HT-29 (cell line): ENCODE results near the gene ST6GALNAC6. TPM values are rescaled to one million over a fixed set of nuclear protein-coding genes. Genes with fewer than 3 reads are reported as not detected.
"Not testable (repeated sequence)": the region's sequence is repeated elsewhere in the genome, so short reads cannot be mapped to it uniquely, and the experiment has no call there.

ENCODE experiments used
- DNase-seq: peaks from one replicate; pipeline ENCODE4 v3.0.0-alpha.2; 2015; ENCODE audit warnings: low spot score
- total RNA-seq: library from RNA; depleted of rRNA; stranded (reverse); fragments of >200 nt; shearing (Covaris generic); gene quantifications from 2 replicates; pipeline ENCODE4 v1.2.3, GENCODE V29; 2014

The ST6GALNAC6 gene
- total RNA-seq, 1 experiment from 2014 or later = 14.5 TPM

DNA sequence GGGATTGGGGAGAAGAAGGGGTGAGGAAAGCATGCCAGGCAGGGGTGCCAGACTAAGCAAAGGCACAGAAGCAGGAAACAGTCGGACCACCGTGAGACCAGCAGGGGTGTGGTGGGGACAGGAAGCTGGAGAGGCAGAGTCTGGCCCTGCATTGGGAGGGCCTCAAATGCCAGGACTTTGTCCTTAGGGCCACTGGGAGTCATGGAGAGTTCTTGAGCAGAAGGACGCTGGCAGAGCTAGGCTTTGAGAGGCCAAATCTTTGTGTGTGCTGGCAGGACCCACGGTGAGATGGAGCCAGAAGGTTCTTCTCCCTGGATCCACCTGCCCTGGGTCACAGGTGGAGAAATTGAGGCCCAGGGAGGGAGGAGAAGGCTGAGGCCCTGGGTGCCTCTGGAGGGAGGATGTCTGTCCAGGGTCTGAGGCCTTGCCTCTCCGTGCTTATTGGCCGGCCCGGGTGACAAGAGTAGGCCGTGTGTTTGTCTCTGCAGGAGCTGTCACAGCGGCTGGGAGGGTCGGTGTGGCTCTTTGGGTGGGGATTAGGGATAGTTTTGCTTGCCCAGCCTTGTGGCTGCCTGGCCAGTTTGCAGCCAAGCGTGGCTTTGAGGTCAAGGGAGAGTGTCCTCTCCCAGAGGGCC, 43.2 kb downstream of the ST6GALNAC6 start:
- DNase-seq = no peak

DNA sequence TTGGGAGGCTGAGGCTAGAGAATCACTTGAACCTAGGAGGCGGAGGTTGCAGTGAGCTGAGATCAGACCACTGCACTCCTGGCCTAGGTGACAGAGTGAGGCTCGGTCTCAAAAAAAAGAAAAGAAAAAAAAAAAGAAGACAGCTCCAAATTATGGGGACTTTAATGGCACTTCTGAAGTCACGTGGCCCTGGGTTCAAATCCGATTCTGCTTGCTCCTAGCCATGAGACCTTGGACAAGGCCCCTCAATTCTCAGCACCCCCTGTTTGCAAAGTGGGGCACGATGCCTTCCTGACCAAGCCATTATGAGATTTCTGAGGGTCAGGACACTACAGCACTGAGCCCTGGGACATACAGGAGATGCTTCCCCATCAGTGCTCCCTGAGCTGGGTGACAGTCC, 43.9 kb downstream of the ST6GALNAC6 start:
- DNase-seq = no peak

DNA sequence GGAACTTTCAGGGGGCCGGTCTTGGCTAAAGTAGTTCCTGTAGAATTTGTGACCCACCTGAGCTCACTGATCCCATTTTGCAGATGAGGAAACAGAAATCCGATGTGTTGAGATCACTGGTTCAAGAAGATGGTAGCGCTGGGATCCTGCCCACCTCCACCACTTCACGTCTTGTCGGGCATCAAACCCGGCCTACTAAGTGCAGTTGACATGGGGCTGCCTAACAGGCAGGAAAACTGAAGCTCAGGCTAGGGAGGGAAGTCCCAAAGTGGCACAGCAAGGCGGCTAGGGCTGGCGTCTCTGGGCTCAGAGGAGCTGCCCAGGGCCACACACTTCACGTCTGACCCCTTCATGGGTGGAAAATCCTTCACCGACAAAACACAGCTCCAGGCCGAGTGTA, 44.4 kb downstream of the ST6GALNAC6 start:
- DNase-seq = no peak

DNA sequence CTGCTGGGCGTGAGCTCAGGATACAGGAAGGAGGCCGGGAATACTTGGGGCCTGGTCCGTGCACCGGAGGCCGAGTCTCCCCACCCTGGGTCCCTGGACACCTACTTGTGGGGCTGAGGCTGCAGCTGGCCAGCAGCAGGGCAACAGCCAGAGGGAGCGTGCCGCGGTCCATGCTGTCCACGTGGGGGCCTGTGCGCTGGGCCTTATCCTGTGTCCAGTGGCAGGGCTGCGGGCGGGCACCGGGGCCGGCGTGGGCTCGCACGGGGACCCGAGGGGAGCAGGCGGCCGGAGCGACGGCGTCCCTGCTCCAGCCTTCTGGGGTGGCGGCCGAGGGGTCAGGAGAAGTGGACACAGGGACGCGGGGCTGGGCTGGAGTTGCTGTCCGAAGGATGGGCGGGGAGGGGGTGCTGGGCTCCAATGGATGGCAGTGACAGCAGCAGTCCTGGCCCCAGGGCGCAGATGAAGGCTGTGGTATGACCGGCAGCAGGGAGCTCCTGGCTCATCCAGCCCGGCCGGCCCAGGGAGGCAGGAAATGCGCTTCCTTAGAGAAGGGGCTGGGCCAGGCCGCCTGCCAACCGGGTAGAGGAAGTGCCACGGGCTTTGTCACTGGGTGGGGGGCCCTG, 45.1 kb downstream of the ST6GALNAC6 start, which contains the start of gene ENG:
TSS of gene ENG (minus strand) at position 475 of the 623 bp plus-strand sequence. CDS start at position 172, 303 bp downstream.
- peak; percentile 54 for DNase-seq

DNA sequence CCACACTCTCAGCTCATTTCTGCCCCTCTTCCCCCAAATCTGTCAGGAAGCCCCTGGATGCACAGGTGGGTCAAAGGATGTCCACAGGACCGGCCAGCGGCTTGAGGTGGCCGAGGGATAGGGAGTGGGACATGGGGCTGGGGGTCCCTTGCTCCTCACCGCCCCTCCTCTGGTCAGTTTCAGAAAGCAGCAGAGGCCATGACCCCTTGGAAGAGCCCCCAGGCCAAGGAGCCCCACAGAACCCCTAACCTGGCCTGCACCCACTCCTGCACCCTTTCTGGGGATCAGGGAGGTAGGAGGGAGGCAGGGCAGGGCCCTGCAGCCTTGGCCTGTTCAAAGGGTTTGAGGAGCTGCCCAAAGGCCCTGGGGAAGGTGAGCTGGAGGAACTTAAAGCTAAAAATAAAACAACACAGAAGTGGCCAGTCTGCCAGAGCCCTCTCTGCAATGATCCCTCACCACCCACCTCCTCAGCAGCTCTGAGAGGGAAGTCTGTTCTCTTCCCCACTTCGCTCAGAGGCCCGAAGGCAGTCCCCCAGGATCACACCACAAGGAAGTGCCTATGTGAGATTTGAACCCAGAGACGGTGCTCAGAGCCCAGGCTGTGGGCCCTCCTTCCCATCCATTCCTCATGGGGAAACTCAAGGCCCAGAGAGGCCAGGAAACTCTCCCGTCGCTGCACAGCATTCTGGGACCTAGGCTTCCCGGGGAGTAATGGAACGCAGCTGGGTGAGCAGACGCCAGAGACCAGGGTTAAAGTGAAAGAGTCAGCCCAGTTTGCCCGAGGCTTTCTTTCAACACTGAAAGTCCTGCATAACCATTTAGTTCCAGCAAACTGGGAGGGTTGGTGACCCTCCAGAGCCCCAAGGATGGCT, 45.9 kb downstream of the ST6GALNAC6 start:
- DNase-seq = no peak

DNA sequence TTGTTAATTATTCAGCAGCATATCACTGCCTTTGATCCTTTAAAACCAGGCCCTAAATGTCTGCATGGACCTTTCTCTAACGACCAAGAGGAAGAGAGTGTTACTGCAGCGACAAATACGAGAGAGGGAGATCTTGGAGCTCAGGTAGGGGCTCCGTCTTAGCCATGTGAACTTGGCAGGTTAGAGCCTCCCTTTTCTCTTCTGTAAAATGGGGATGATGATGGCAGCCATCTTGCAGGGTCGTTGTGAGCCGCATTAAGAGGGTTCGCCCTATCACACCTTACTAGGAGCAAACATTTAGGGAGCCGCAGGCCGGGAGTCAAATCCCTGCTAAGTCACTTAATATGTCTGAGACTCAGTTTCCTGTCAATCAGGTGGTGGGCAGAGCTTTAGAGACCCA, 46.6 kb downstream of the ST6GALNAC6 start:
- DNase-seq = no peak

DNA sequence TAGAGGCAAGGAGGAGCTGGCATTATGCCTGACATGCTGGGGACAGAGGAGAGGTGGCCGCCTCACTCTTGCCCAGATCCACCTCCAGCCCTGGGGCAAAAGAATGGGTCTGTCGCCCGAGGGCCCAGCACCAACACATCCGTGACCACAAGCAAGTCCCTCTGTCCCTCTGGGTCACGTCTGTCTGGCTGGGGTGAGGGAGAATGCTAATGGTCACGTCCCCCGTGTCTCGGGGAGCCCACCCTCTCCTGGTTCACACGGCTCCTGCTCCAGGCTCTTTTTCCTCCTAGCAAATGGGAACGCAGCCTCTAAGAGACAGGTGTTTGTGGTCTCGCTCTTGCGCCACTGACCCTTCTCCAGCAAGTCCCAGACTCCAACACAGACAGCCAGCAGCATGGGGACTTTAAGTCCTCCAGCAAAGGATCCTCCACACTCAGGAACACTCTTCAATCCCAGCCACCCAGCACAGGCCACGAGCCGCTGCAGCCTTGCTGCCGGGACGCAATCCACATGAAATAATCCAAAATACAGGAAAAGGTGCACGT, 49.0 kb downstream of the ST6GALNAC6 start:
- DNase-seq = no peak

DNA sequence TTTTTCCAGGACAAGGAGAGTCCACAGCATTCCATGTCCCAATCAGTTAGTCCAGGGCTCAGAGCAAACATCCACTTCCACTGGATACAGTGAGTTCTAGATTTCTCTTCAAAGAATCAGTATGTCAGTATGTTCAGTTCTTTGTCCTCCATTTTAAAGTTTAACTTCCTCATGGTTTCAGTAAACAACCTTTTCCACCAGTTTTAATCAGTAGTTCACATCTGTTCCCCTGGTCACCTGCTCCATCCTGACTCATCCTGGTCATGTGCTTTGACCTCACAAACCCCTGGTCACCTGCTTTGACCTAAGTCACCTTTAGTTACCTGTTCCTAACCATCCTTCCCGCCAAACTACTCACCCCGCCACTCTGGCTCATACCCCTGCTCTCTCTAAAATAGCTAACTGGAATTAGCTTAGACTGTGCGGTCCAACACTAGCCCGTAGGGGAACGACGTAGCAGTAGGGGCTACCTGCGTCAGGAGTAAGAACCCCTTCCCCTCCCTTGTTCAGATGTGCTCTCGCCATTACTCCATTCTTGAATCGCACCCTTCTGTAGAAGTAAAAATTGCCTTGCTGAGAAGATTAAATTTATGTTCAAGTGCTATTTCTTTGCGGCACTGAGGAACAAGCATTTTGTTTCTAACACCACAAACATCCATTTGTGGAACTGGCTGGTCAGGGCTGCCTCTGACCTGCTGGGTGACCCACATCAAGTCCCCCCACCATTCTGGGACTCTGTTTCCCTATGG, 50.5 kb downstream of the ST6GALNAC6 start:
- DNase-seq = no peak

DNA sequence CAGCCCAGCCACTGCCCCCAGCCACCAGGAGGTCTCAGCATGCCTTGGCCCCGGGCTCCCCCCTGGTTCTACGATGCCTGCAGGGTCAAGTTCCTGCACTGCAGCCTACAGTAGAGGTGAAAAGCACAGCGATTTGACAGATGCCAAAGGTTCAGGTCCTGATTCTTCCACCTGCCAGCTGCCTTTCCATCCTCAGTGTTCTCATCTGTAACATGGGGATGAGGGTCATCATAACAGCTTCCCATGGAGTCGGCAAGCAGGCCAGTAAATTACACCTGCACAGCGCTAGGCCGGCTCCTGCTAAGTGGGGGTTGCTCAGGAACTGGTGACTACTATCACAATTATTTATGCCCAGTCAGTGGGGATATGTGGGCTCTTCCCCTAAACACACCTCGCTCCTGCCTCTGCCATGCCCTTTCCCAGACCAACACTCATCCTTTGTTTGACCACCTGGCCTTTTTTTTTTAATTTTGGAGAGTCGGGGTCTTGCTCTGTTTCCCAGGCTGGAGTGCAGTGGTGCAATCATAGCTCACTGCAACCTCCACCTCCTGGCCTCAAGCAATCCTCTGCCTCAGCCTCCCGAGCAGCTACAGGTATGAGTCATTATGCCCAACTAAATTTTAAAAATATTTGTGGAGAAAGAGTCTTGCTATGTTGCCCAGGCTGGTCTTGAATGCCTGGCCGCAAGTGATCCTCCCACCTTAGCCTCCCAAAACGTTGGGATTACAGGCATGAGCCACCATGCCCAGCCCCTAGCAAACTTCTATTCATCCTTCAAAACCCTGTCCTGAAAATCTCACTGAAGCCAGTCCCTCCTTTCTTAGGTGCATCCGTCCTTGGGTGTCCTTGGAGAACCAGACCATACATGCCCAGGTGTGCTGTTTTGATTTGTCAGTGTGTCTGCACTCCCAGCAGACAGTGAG, 51.3 kb downstream of the ST6GALNAC6 start:
- DNase-seq = no peak

DNA sequence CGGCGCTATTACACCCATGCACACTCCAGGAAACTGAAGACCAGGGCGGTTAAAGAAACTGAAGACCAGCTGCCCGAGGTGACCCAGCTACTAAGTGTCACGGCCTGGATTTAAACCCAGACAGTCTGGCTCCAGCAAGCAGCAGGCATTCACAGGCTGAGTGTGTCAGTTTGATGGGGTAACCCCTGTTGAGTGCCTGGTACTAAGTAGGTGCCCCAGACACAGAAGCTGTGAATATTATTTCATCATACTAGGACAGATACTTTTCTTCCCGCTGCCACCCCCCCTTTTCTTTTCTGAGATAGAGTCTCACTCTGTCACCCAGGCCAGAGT, 52.3 kb downstream of the ST6GALNAC6 start:
- DNase-seq = no peak

DNA sequence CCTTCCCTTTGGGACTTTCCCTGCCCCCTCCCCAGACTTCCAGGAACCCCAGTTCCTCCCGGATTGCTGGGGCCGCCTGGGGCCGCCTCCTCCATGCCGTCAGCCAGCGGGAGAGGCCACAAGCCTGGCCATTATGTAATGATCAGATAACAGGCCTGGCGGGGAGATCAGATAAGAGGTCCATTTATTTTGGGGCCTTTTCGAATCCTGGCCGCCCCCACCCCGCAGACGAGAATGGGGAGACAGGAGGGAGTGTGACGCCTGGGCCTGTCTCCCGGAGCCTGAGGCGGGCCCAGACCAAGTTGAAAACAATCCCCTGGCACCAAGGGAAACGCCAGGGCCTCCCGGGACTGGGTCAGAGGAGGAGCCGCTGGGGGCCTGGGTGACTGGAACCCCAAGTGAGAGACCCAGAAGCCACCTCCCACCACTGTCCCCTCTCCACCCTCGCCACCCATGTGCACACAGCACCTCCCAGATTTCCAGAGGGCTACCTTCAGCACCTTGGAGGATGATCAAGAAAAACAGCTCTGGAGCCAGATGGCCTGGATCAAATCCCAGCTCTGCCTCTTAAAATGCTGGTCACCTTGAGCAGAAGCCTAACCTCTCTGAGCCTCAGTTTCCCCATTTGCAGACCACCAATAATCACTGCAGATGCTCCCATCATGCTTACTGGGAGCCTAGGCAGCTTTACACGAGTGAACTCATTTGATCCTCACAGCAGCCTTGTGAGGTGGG, 52.8 kb downstream of the ST6GALNAC6 start:
- DNase-seq = no peak

DNA sequence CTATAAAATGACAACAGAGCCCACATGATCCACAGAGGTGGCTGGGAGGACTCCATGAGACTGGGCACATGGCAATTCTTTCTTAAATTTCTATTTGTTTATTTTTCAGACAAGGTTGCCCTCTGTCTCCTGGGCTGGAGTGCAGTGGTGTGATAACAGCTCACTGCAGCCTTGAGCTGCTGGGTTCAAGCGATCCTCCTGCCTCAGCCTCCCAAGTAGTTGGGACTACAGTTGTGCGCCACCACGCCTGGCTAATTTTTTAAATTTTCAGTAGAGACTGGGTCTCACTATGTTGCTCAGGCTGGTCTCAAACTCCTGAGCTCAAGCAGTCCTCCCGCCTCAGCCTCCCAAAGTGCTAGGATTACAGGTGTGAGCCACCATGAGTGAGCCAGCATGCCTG, 53.8 kb downstream of the ST6GALNAC6 start:
- DNase-seq = not testable (repeated sequence)

DNA sequence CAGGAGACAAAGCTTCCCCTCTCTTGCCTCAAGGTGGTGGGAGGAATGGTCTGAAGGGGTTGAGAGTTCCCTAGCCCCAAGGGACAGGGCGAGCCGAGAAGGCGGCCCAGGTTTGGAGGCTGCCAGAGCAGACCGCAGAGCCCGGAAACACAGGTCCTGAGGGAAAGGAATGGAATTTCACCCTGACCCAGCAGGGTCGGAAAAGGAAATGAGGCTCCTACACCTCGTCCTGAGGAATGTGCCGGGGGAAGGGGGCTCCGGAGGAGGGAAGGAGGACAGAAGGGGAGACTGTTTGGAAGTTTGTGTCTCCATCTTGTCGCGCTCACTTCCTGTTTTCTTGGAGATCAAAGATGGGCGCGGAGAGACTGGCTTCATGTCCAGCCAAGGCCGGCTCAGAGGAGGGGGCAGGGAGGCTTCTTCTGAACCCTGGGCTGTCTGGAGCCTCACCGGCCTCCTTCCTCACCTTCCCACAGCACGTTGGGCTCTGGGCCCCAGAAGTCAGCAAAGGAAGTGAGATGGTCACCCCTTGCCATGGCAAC, 54.5 kb downstream of the ST6GALNAC6 start:
- DNase-seq = no peak

DNA sequence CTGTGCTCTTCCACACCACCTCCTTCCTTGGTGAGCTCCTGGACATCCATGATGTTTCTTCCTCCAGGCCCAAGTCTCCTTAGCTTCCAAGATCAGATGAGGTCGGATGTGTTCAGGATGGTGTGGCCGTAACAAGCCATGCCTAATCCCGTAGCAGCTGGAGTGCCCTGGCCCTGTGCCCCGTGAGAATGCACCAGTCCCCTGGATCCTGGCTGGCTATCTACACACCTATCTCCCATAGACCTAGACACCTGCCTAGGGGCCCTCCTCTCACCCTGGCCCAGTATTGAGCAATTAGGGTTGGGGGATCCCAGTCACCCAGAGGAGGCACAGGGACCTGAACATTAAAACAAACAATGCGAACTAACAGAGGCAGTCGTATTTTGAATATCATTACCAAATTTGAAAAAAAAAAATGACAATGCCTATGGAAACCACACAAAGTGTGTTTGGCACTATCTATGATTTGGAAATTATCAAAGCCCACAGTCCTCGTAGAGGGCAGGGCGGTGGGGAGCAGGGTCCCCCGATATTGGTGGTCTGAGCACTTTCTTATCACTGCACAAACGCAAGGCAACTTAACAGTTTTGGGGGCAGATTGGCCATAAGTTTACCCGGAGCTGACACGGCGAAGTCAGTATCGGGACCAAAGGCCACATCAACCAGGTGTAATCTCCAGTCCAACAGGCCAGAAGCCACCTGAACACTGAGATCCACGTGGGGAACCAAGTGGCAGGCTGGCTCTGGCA, 58.1 kb downstream of the ST6GALNAC6 start:
- no peak for DNase-seq

DNA sequence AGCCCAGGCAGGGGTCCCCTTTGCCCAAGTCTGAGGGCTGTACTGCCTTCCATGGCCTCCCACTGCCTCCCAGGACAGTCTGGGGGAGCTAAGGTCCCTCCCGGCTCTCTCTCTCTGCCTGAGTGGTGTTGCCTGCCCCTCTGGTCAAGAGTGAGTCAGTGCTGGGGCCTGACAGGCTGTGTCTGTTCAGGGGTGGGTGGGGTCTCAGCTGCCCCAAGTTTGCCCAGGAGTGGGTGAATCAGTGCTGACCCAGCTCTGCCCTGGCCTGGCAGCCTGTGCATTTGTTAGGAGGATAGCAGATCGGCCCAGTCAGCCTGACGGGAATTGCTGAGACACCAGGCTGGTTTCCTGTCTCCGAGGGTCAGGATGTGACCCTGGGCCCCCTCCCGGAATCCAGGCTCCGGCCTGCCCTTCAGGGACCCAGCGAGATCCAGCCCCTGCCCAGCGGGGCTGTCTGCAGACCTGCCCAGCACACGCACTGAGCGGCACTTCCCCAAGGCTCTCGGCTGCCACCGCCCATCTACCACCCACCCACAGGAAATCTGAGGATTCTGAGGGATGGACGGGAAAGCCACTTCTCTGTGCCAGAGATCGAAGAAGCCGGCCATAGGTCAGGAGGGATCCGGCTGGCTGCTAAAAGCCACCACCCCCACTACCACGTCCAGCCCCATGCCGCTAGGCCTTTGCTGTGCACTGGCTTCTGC, 60.9 kb downstream of the ST6GALNAC6 start:
- DNase-seq = peak; percentile 46

DNA sequence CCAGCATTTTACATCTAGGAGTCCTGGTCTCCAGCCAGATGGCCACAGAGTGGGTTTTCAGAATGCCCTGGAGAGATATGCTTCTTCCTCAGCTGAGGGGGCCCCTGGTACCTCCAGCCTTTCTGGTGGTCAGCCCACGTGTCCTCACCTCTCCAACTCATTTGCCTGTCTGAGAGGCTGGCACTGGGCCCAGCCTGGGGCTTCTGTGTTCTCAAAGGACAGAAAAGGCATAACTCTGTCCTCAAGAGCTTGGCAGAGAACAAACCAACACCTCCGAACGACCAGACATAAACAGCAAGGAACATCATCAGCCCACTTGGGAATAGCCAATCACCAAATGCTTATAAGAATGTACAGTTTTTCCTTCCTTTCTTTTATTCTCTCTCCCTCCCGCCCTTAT, 62.1 kb downstream of the ST6GALNAC6 start:
- DNase-seq = no peak

DNA sequence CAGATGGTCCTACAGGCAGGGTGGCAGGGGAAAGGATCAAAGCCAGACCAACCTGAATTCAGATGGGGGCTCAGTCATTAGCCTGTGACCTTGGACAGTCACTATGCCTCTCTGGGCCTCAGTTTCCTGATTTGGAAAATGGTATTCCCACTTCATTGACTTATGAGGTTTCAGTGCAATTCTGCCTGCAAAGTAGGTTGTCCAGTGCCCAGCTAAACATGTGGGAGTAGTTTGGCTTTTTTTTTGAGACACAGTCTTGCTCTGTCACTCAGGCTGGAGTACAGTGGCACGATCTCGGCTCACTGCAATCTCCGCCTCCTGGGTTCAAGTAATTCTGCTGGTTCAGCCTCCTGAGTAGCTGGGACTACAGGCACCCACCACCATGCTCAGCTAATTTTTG, 62.8 kb downstream of the ST6GALNAC6 start:
- not testable (repeated sequence) for DNase-seq

DNA sequence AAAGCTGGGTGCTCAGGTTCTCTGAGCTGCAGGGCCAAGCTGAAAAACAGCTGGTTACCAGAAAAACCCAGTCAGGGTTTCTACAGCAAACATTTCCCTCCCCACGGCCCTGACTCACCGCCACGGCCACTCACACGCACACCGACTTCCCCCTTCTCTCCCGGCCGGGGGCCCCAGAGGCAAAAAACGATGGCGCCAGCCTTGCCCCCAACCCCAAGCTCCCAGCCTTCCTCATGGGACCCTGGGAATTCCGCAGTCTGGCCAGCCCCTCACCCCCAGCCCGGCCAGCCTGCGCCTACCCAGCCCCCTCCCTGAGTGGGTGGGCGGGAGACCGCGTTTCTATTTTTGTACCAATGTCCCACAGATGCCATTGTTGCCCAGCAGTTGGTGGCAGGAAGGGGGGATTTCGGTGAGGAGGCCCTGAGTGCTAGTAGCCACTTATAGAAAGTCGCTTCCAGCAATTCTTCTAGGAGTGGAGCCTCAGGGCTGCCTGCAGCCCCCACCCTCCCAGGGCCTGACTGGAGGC, 63.3 kb downstream of the ST6GALNAC6 start:
- DNase-seq = no peak
